Activated T-cell treated with anti-CD3 and anti-CD28 coated beads, Interleukin-2, amount 50 U/mL, for 24 hours (primary cell): ENCODE data around the gene RAB3C.

Experiments
- DNase-seq: peaks from one replicate; pipeline ENCODE4 v3.0.0-alpha.2; 2020
- H3K27ac Mint-ChIP-seq: 2 replicates; pipeline ENCODE4 v1.8.0; 2020; ENCODE audit warnings: mild to moderate bottlenecking, mixed read lengths
- H3K27me3 Mint-ChIP-seq: 2 replicates; pipeline ENCODE4 v1.8.0; 2020; ENCODE audit warnings: mixed read lengths
- H3K36me3 Mint-ChIP-seq: 2 replicates; pipeline ENCODE4 v1.8.0; 2020; ENCODE audit warnings: low read depth, mixed read lengths
- H3K4me1 Mint-ChIP-seq: 2 replicates; pipeline ENCODE4 v1.8.0; 2020; ENCODE audit warnings: low read depth, mixed read lengths
- H3K4me3 Mint-ChIP-seq: 2 replicates; pipeline ENCODE4 v1.8.0; 2020; ENCODE audit warnings: mild to moderate bottlenecking, moderate library complexity, mixed read lengths
- H3K9me3 Mint-ChIP-seq: 2 replicates; pipeline ENCODE4 v1.8.0; 2020; ENCODE audit warnings: mixed read lengths

Gene RAB3C

DNA sequence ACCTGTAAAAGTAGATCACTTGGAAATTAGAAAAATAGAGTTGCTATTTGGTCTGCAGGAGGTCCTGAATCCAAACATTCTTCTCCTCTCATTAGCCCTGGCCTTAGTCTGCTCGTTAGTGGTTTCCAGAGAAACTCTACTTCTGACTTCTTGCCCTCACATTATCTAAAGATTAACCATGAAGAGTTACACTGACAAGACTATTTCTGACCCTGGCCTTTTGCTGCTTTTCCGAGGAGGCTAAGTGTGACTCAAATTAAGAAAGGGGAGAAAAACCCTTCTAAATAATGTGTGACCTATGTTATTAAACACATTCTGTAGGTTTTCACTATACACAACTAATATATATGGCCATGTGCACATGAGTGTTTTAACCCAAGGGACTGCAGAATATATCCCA, 302.4 kb downstream of the RAB3C start:
- no peak overlapping the region for H3K27ac Mint-ChIP-seq
- no peak overlapping the region for H3K4me3 Mint-ChIP-seq
- no peaks in the 10 kb centered on the region for H3K36me3 Mint-ChIP-seq
- no peaks in the 10 kb centered on the region for H3K9me3 Mint-ChIP-seq
- peaks cover 23% of the 10 kb centered on the region for H3K4me1 Mint-ChIP-seq
- H3K27me3 Mint-ChIP-seq: peaks cover 10% of the 10 kb centered on the region
- no peak for DNase-seq

- Mint-ChIP-seq H3K27ac (peak overlapping the region; percentile 58), H3K9me3 (no peaks in the 10 kb centered on the region), H3K36me3 (no peaks in the 10 kb centered on the region), H3K4me3 (no peak overlapping the region), H3K4me1 (peaks cover 35% of the 10 kb centered on the region), H3K27me3 (peaks cover 10% of the 10 kb centered on the region)
- DNase-seq: peak; percentile 76
Observed at GRCh38 chr5:58886315-58887207, 303.7 kb downstream of the RAB3C start.

- H3K27ac Mint-ChIP-seq: peak overlapping the region; percentile 42
- H3K4me1 Mint-ChIP-seq: peaks cover 38% of the 10 kb centered on the region
- peak; percentile 32 for DNase-seq
- H3K4me3 Mint-ChIP-seq: no peak overlapping the region
- H3K36me3 Mint-ChIP-seq: no peaks in the 10 kb centered on the region
- H3K9me3 Mint-ChIP-seq: no peaks in the 10 kb centered on the region
- peaks cover 8% of the 10 kb centered on the region for H3K27me3 Mint-ChIP-seq
Observed at GRCh38 chr5:58887311-58887710, 304.4 kb downstream of the RAB3C start.

GRCh38 chr5:58887721-58888409, 305.0 kb downstream of the RAB3C start:
- H3K27ac Mint-ChIP-seq: peak overlapping the region; percentile 42
- DNase-seq: no peak

GRCh38 chr5:58890265-58890664, 307.4 kb downstream of the RAB3C start:
- no peaks in the 10 kb centered on the region for H3K27me3 Mint-ChIP-seq
- no peak overlapping the region for H3K4me3 Mint-ChIP-seq
- DNase-seq: no peak
- H3K36me3 Mint-ChIP-seq: no peaks in the 10 kb centered on the region
- no peak overlapping the region for H3K27ac Mint-ChIP-seq
- peaks cover 38% of the 10 kb centered on the region for H3K4me1 Mint-ChIP-seq
- H3K9me3 Mint-ChIP-seq: no peaks in the 10 kb centered on the region

More at GRCh38 chr5:58887721-58888409, 305.0 kb downstream of the RAB3C start:
- Mint-ChIP-seq H3K4me1 (peaks cover 38% of the 10 kb centered on the region), H3K9me3 (no peaks in the 10 kb centered on the region), H3K27me3 (peaks cover 6% of the 10 kb centered on the region), H3K4me3 (no peak overlapping the region), H3K36me3 (no peaks in the 10 kb centered on the region)

GRCh38 chr5:58890701-58891085, 307.8 kb downstream of the RAB3C start:
- DNase-seq: no peak
- H3K27ac Mint-ChIP-seq: peak overlapping the region; percentile 90
- H3K4me3 Mint-ChIP-seq: no peak overlapping the region
- peaks cover 38% of the 10 kb centered on the region for H3K4me1 Mint-ChIP-seq
- no peaks in the 10 kb centered on the region for H3K36me3 Mint-ChIP-seq
- H3K9me3 Mint-ChIP-seq: no peaks in the 10 kb centered on the region
- H3K27me3 Mint-ChIP-seq: no peaks in the 10 kb centered on the region

- Mint-ChIP-seq H3K27ac (peak overlapping the region; percentile 90), H3K4me3 (peak overlapping the region; percentile 62), H3K4me1 (peaks cover 35% of the 10 kb centered on the region)
Observed at GRCh38 chr5:58891086-58891970, 308.5 kb downstream of the RAB3C start.

GRCh38 chr5:58891971-58892343, 309.1 kb downstream of the RAB3C start:
- no peaks in the 10 kb centered on the region for H3K9me3 Mint-ChIP-seq
- peaks cover 28% of the 10 kb centered on the region for H3K4me1 Mint-ChIP-seq
- DNase-seq: no peak
- no peaks in the 10 kb centered on the region for H3K36me3 Mint-ChIP-seq
- no peaks in the 10 kb centered on the region for H3K27me3 Mint-ChIP-seq
- peak overlapping the region; percentile 62 for H3K4me3 Mint-ChIP-seq
- peak overlapping the region; percentile 90 for H3K27ac Mint-ChIP-seq

More at GRCh38 chr5:58891086-58891970, 308.5 kb downstream of the RAB3C start:
- Mint-ChIP-seq H3K36me3 (no peaks in the 10 kb centered on the region), H3K27me3 (no peaks in the 10 kb centered on the region), H3K9me3 (no peaks in the 10 kb centered on the region)
- peak; percentile 78 for DNase-seq

DNA sequence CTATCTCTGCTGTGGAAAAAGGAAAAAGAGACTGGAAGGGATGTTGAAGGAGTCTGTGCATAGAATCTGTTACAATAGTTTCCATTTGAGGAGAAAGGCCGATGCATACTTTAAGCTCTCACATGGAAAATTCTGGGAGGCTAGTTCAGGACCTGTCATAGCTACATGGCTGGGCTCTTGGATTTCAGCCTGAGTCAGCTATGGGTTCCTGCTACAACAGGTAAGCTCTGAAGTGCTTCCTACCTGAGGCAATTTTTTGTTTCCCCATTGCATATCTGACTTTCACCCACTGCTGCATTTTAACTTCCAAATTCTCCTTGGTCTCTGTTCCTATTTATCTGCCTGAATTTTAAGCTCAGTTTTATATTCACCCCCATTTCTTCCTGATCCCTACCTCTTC, 310.7 kb downstream of the RAB3C start:
- Mint-ChIP-seq H3K4me1 (peaks cover 15% of the 10 kb centered on the region), H3K27me3 (no peaks in the 10 kb centered on the region), H3K36me3 (no peaks in the 10 kb centered on the region), H3K4me3 (no peak overlapping the region), H3K9me3 (no peaks in the 10 kb centered on the region), H3K27ac (no peak overlapping the region)
- DNase-seq: no peak

GRCh38 chr5:58898006-58898405, 315.1 kb downstream of the RAB3C start:
- DNase-seq: no peak
- no peak overlapping the region for H3K27ac Mint-ChIP-seq

DNA sequence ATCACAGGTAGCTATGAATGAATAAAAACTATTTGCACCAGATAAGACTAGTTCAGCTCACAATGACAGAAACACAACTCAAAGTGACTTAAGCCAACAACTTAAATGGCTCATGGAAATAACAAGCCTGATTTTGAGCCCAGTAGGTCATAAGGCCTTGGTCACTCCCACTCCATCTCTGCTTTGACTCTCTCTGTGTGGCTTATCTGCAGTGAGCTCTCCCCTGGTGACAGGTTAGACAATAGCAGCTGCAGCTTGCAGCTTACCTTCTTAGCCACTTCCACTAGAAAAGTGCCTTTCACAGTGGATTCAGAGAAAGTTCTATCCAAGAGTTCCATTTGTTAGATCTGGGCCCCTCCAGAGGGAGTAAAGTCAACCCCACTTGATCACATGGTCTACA, 315.7 kb downstream of the RAB3C start:
- Mint-ChIP-seq H3K4me1 (no peaks in the 10 kb centered on the region), H3K27me3 (no peaks in the 10 kb centered on the region), H3K36me3 (no peaks in the 10 kb centered on the region), H3K9me3 (no peaks in the 10 kb centered on the region), H3K4me3 (no peak overlapping the region), H3K27ac (no peak overlapping the region)
- DNase-seq: no peak

More at GRCh38 chr5:58898006-58898405, 315.1 kb downstream of the RAB3C start:
- no peaks in the 10 kb centered on the region for H3K9me3 Mint-ChIP-seq
- no peak overlapping the region for H3K4me3 Mint-ChIP-seq
- H3K27me3 Mint-ChIP-seq: no peaks in the 10 kb centered on the region
- no peaks in the 10 kb centered on the region for H3K36me3 Mint-ChIP-seq
- H3K4me1 Mint-ChIP-seq: no peaks in the 10 kb centered on the region

DNA sequence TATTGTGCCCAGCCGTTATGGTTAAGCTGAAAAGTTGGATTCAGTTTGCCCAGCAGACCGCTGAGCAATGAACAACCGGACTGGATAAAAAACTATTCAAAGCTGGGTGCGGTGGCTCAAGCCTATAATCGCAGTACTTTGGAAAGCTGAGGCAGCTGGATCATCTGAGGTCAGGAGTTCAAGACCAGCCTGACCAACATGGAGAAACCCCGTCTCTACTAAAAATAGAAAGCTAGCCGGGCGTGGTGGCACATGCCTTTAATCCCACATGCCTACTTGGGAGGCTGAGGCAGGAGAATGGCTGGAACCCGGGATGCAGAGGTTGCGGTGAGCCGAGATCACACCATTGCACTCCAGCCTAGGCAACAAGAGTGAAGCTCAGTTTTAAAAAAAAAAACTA, 318.4 kb downstream of the RAB3C start:
- Mint-ChIP-seq H3K4me1 (no peaks in the 10 kb centered on the region), H3K9me3 (no peaks in the 10 kb centered on the region), H3K36me3 (no peaks in the 10 kb centered on the region), H3K27me3 (no peaks in the 10 kb centered on the region), H3K27ac (no peak overlapping the region), H3K4me3 (no peak overlapping the region)
- no peak for DNase-seq

GRCh38 chr5:58902305-58902704, 319.4 kb downstream of the RAB3C start:
- Mint-ChIP-seq H3K36me3 (no peaks in the 10 kb centered on the region), H3K27me3 (no peaks in the 10 kb centered on the region), H3K27ac (no peak overlapping the region), H3K9me3 (no peaks in the 10 kb centered on the region), H3K4me1 (no peaks in the 10 kb centered on the region), H3K4me3 (no peak overlapping the region)
- no peak for DNase-seq

GRCh38 chr5:58902765-58903164, 319.9 kb downstream of the RAB3C start:
- DNase-seq: no peak
- no peaks in the 10 kb centered on the region for H3K27me3 Mint-ChIP-seq
- H3K4me3 Mint-ChIP-seq: no peak overlapping the region
- H3K9me3 Mint-ChIP-seq: no peaks in the 10 kb centered on the region
- no peak overlapping the region for H3K27ac Mint-ChIP-seq
- H3K4me1 Mint-ChIP-seq: no peaks in the 10 kb centered on the region
- no peaks in the 10 kb centered on the region for H3K36me3 Mint-ChIP-seq
